Measurements from ENCODE around the gene CPB2.

GRCh38 chr13:46076827-46077226 lies 28.0 kb downstream of the CPB2 start:
- TF ChIP-seq CTCF (IDR thresholded peaks at IDR 0.05) (no peak), POLR2A (IDR thresholded peaks at IDR 0.05) (no peak)
